GM20431 (cell line): ENCODE measurements around the gene SF1.

Experiments used
- in situ Hi-C: fragments of 300-500 bp; cut with MseI, MboI; formaldehyde crosslinking; loops from one replicate; pipeline ENCODE4 v1.15.0; 2020; ENCODE audit warnings: low sequenced_read_pairs; ENCODE audit not compliant: unreplicated experiment

SF1 gene

GRCh38 chr11:64762674-64763525 lies 15.4 kb downstream of the SF1 start:
- in situ Hi-C loops = no loop called here

DNA sequence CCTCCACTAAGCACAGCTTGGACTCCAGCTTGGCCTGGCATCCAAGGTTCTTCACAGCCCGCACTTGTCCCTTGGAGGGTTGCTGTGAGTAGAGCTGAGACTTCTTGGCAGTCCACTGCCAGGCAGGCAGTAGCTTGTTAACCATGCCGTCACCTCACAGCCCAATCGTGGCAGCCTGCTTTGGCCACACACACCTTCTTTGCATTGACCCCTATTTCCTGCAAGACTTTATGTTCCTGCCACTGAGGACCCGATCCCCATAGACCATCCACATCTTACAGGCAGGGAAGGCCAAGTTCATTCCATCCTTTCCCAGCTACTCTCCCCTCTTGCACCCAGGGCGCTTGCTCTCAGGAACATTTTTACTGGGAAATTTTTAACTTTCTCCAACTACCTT lies 16.1 kb downstream of the SF1 start:
- in situ Hi-C loops = no loop called here

- in situ Hi-C loops = no loop called here
Measured at GRCh38 chr11:64760759-64761420, 17.5 kb downstream of the SF1 start.

DNA sequence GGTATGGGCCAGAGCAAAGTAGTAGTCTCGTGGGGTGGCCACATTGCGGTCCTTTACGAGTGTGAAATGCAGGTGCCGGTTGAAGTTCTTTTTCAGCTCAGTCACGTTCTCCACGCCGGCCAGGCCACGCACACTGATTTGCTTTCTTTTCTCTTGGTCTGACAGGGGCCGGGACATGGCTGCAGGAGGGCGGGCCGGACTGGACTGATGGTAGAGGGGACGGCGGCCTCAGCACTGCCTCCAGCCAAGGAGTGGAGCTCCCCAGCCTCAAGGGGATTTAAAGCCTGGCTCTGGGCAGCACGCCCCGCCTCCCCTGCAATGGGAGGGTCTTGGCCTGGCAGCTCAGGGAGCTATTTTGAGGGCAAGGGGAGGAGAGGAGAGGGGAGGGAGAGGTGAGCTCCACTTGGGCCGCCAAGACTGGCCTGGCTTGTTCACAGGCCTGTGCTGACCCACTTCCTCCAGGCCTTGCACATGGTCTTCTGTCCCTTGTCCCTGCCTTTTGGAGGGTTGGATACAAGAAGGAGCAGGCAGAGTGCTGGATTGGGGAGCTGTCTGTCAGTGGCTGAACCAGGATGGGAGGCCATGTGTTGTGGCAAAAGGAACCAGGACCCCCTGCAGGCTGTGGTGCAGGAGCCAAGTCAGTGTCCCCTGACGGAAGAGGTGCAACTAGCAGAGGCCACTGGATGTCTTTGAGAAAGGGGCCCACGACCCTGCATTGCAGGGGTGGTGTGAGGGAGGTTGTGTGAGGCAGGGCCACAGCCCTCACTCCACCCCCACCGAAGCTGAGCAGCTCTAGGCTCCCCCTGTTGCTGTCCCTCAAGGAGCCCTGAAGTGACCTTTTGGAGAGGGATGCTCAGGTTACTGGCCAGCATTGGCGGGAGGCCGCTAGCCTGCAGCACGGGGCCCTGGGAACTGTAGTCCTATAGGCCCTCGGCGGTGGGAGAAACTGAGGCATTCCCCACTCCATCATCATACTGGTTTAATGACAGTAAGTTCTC lies 18.3 kb downstream of the SF1 start, which contains the start of gene PYGM:
Gene PYGM (minus strand): TSS at position 253 of the 998 bp plus-strand sequence. CDS start 76 bp downstream, at position 177.
- in situ Hi-C loops = no loop called here

GRCh38 chr11:64759131-64759721 lies 19.1 kb downstream of the SF1 start:
- in situ Hi-C loops = no loop called here

DNA sequence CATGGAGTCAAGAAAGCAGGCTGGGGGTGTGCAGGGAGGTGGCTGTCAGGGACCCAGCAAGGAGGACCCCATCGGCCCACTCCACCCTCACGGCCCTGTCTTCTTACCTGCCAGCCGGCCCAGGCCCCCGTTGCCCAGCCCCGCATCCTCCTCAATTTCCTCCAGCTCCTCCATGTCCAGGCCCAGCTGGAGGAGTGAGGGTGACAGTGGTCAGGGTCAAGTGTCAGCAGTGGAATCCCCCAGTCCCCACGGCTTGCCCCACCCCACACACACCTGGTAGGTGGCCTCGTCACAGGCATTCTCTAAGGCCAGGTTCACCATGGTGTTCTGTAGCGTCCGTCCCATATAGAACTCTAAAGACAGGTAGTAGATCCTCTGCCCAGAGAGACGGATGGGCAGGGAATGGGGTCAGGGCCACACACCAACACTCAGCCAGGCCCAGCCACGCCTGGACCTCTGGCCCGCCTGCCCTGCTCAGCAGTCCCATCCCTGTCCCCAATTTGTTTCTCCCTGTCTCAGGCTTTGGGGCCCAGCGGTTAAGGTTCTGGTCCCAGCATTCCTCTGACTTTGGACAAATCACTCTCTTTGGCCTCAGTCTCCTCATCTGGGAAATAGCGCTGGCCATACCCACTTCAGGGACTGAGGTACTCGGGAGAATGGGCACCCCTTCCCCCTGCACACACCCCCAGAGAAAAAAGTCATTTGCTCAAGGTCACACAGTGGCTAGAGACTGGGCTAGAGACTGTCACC lies 19.8 kb downstream of the SF1 start:
- in situ Hi-C loops = no loop called here

DNA sequence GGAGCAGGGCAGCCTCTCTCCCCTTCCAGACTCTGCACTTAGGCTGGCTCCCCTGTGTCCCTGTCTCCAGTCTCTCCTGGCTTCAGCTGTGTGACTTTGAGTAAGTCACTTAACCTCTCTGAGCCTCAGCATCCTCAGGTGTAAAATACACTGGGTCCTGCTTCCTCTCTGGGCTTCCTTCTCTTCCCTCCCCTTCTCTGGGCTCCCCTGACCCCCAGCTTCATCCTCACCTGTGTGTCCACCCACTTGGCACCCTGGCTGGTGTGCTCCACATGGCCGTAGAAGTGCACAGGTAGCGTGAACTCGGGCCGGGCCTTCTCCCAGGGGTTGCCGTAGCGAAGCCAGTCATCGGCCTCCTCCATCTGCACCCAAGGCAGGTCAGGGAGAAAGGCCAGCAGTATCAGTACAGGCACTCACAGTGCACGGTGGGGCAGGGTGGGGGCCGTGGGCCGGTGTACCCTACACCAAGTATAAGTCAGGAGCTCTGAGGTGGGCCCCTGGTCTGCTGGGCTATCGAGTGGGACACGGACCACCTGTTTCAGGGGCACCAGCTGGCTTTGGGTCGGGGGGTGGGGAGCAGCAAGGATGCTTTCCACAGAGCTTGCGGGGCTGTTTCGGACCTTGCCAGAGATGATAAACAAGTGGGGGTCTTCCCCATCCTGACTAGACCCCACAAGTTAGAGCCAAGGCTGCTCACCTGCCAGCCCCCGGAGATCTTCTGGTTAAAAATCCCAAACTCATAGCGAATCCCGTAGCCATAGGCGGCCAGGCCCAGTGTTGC lies 20.6 kb downstream of the SF1 start:
- in situ Hi-C loops = no loop called here

- in situ Hi-C loops = no loop called here
Measured at GRCh38 chr11:64755681-64756361, 22.5 kb downstream of the SF1 start.

GRCh38 chr11:64754919-64755662 lies 23.3 kb downstream of the SF1 start:
- in situ Hi-C loops = no loop called here

DNA sequence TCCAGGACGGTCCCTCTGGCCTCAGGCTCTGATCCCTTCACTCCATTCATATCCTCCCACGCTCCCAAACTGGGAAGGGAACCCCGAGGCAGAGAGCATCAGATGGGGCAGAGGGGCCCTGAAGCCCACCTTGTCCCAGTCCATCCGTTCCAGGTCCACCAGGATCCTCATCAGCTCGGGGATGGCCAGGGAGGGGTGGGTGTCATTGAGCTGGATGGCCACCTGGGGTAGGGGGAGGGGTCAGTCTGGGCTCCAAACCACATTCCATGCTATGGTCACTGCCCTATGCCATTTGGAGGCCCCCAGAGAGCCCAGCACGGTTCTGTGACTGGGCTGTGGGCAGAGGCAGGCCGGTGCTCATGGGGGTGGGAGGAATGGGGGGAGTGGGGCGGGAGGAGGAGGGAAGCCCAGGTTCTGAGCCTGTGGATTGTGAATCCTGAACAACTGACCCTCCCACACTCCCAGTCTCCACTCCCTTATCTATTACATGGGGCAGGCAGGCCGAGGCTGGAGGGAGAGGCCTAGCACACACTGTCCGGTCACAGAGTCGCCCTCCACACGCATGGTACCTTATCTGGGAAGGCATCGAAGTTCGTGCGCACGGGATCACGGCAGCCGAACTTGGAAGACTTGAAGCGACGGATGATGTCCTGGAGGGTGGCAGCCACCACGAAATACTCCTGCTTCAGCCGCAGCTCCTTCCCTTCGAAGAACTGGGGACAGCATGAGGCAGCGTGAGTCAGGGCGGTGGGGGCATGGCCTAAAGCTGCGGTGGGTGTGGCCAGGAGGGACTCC lies 24.0 kb downstream of the SF1 start:
- in situ Hi-C loops = no loop called here

DNA sequence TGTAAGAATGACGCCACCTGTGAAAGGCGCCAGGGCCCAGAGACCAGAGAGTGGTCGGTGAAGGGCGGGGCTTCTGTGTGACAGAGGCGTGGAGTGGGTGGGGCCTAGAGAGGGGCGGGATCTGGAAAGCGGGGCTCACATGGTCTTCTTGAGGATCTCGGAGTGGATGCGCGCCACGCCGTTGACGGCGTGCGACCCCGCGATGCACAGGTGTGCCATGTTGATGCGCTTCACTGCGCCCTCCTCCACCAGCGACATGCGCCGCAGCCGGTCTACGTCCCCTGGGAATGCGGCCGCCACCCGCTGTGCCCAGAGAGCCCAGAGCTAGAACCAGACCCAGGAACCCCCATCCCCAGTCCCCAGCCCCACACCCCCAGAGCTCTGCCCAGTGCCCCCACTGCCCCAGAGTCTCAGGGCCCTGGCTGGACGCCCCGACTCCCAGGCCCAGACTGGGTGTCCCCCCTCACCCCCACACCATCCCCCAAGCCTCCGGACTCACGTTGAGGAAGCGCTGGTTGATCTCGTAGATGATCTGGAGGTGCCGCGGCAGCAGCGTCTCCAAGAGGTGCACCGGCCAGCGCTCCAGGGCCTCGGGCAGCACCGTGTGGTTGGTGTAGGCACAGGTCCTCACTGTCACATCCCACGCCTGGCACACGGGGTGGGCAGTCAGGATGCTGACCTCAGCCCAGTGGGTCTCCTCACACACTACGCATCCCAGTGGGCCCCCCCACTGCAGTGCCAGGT lies 24.8 kb downstream of the SF1 start:
- in situ Hi-C loops = no loop called here

- in situ Hi-C loops = no loop called here
Measured at GRCh38 chr11:64753019-64753379, 25.3 kb downstream of the SF1 start.

DNA sequence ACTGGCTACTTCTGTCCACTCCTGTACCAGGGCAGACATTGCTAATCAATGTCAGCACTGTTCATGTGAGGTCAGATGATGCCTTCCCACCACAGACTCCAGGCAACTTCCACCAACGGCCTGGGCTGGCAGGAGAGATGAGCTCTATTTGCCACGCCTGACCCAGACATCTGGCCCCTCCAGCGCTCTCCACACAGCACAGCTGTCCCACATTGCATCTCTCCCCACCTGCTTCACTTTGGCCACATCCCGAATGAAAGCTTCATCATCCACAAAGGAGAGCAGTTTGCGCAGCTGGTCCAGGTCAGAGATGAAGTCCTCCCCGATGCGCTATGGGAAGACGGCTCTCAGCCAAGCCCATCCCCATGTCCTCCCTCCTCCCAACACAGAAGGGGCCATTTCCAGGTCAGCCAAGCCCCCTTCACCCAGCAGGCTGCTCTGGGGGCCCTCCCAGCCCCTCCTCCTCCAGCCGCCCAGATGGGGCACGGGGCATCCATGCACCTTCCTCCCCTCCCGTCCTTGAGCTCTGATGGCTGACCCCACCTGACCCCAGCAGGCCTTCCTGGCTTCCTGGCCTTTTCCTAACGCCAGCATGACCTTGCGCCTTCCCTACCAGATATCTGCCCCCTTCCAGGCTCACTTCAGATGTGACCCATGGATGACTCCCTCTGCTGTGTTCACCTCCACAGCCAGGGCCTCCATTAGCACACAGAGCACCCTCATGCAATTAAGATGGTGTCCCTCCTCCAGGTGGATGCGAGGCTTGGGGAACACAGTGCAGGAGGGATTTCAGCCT lies 26.0 kb downstream of the SF1 start:
- in situ Hi-C loops = no loop called here

DNA sequence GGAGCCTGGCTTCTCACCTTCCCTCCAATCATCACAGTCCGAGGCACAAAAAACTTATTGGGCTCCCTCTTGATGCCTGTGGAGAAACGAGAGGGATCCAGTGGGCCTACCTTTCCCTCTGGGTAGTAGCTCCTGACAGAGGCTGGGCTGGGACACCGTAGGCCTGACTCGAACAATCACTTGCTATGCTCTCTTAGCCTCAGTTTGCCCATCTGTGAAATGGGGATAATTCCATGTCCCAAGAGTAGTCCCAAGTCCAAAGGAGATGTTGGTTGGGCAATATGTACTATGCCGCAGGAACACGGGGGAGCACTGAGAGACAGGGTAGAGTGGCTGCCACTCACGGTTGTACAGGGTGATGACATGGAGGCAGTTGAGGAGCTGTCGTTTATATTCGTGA lies 26.8 kb downstream of the SF1 start:
- in situ Hi-C loops = no loop called here

- in situ Hi-C loops = no loop called here
Measured at GRCh38 chr11:64751136-64751535, 27.2 kb downstream of the SF1 start.
